DND-41 (cell line): ENCODE measurements around the gene STAT4.

Experiments
- EZH2 ChIP-seq: IDR thresholded peaks from 3 replicates; pipeline ENCODE4 v1.6.1; 2012; ENCODE audit warnings: borderline replicate concordance, low read depth, mild to moderate bottlenecking, moderate library complexity, low read length, inconsistent platforms; ENCODE audit not compliant: severe bottlenecking
- TF ChIP-seq, protein P1 (sequence below): IDR thresholded peaks from 2 replicates; pipeline ENCODE4 v1.5.1; 2012; ENCODE audit warnings: borderline replicate concordance, low read length, moderate library complexity, mild to moderate bottlenecking; ENCODE audit not compliant: poor library complexity, severe bottlenecking; ENCODE audit errors: extremely low read depth

DNA sequence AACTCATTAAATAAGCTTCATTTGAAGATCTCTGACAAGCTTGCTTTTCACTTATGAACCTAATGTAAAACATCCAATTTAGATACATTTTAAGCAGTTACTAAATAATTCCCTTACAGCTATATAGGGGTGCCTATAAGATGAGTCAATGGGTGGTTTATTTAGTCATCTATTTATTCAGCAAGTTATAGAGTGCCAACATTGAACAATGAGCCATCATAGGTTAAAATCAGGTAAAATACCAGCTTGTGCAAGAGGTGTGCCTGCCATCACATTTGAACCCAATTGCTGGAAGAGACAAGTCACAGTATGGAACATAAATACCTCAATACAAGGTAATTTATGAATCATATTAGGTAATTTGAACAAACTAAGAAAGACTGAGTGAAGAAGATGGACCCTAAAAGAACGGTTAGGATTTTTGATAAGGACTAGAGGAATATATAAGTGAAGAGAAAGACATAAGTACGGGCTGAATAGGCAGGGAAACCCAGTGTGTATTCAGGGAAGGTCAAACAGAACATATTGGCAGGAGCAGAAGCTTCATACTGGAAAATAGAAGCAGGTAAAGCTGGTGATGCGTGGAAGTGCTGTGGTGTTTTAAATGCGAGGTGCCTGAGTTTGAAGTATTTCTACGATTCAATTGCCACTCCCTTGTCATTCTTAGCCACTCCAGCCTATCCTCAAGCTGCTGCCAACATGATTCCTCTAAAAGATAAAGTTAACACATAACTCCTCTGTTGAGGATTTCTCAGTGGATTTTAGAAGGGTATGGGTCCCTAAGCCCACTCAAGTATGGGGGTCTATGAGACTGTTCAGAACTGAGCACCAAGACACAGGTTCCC, 18.9 kb upstream of the STAT4 start:
- TF ChIP-seq, protein P1, sequence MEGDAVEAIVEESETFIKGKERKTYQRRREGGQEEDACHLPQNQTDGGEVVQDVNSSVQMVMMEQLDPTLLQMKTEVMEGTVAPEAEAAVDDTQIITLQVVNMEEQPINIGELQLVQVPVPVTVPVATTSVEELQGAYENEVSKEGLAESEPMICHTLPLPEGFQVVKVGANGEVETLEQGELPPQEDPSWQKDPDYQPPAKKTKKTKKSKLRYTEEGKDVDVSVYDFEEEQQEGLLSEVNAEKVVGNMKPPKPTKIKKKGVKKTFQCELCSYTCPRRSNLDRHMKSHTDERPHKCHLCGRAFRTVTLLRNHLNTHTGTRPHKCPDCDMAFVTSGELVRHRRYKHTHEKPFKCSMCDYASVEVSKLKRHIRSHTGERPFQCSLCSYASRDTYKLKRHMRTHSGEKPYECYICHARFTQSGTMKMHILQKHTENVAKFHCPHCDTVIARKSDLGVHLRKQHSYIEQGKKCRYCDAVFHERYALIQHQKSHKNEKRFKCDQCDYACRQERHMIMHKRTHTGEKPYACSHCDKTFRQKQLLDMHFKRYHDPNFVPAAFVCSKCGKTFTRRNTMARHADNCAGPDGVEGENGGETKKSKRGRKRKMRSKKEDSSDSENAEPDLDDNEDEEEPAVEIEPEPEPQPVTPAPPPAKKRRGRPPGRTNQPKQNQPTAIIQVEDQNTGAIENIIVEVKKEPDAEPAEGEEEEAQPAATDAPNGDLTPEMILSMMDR = no peak
- TF ChIP-seq EZH2 = no peak
